Measurements from ENCODE around the gene ZDHHC7.

The ZDHHC7 gene

GRCh38 chr16:85010931-85011845 lies at the start of gene ZDHHC7:
Gene ZDHHC7, minus strand, starts transcription at chr16:85011535. Its CDS starts 20,917 bp downstream, at chr16:84990618.
- ChIA-PET CTCF (interaction anchor here (0.8 to 4.1 kb wide), 8 partner anchors 10 to 76 kb away, joined by 3 to 16 read pairs (median 6); partner anchors contain the start of gene KIAA0513), POLR2A (interaction anchor here (1.5 kb wide), 1 partner anchor 16 kb away, joined by 3 read pairs; the partner anchor contains the start of gene KIAA0513)
- DNase-seq (ENCODE audit: extremely low spot score): peak; percentile 96
- no peak for TF ChIP-seq CTCF (IDR thresholded peaks at IDR 0.05; ENCODE audit: control extremely low read depth, extremely low read depth, low read depth, missing control alignments)

GRCh38 chr16:85058909-85059308 lies 47.6 kb upstream of the ZDHHC7 start:
- ChIA-PET CTCF (interaction anchor here (7.1 kb wide), 1 partner anchor 27 kb away, joined by 51 read pairs; no protein-coding TSS in a partner anchor), POLR2A (no interaction called here)
- DNase-seq (ENCODE audit: extremely low spot score): no peak
- TF ChIP-seq CTCF (IDR thresholded peaks at IDR 0.05; ENCODE audit: control extremely low read depth, extremely low read depth, low read depth, missing control alignments): no peak

GRCh38 chr16:85057948-85058347 lies 46.6 kb upstream of the ZDHHC7 start:
- TF ChIP-seq CTCF (IDR thresholded peaks at IDR 0.05; ENCODE audit: control extremely low read depth, extremely low read depth, low read depth, missing control alignments): no peak
- no peak for DNase-seq (ENCODE audit: extremely low spot score)
- POLR2A ChIA-PET: no interaction called here
- CTCF ChIA-PET: interaction anchor here (1.1 to 7.1 kb wide), 2 partner anchors 28 to 45 kb away, joined by 4 to 51 read pairs; no protein-coding TSS in a partner anchor

GRCh38 chr16:85057212-85057889 lies 46.0 kb upstream of the ZDHHC7 start:
- TF ChIP-seq CTCF (IDR thresholded peaks at IDR 0.05; ENCODE audit: control extremely low read depth, extremely low read depth, low read depth, missing control alignments): peak; percentile 22
- no peak for DNase-seq (ENCODE audit: extremely low spot score)
- POLR2A ChIA-PET: no interaction called here
- CTCF ChIA-PET: interaction anchor here (1.1 to 7.1 kb wide), 5 partner anchors 14 to 44 kb away, joined by 4 to 51 read pairs (median 4); no protein-coding TSS in a partner anchor

GRCh38 chr16:85056211-85056748 lies 44.9 kb upstream of the ZDHHC7 start:
- ChIA-PET POLR2A (no interaction called here), CTCF (interaction anchor here (0.9 to 7.1 kb wide), 15 partner anchors 9 to 334 kb away, joined by 3 to 51 read pairs (median 4); partner anchors contain the start of gene KIAA0513)
- peak; percentile 40 for TF ChIP-seq CTCF (IDR thresholded peaks at IDR 0.05; ENCODE audit: control extremely low read depth, extremely low read depth, low read depth, missing control alignments)

More at GRCh38 chr16:85056211-85056748, 44.9 kb upstream of the ZDHHC7 start:
- no peak for DNase-seq (ENCODE audit: extremely low spot score)

All from GM10248 (cell line).